ENCODE measurements around the gene FRYL.

DNA sequence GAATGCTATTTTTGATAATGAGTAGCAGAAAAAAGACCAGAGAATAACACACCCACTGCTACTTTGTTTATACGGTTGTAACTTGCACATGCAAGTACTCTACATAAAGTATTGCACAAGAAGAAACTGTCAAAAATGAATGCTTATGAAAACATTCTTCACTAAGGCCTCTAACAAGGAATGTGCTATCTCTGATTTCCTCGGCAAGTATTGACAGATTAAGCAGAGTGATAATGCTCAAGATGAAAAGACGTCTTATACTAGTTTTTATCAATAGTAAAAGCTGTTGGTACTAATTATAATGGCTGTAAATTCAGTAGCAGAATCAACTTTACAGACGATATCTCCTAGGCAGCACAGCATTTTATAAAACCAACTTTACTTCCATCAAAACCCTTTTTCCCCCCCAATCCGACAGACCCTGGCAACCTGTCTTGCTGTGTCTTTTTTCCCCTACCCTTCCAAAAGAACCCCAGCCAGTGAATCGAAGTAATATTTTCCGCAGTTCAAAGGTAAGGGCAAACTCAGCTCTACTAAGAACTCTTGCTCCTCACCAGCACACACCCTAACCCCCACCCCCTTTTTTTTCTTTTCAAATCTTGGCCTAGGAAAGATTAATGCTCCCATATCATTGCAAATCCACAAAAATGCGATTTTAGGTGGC is 1.5 kb downstream of the FRYL start:
- TF ChIP-seq, protein P1, sequence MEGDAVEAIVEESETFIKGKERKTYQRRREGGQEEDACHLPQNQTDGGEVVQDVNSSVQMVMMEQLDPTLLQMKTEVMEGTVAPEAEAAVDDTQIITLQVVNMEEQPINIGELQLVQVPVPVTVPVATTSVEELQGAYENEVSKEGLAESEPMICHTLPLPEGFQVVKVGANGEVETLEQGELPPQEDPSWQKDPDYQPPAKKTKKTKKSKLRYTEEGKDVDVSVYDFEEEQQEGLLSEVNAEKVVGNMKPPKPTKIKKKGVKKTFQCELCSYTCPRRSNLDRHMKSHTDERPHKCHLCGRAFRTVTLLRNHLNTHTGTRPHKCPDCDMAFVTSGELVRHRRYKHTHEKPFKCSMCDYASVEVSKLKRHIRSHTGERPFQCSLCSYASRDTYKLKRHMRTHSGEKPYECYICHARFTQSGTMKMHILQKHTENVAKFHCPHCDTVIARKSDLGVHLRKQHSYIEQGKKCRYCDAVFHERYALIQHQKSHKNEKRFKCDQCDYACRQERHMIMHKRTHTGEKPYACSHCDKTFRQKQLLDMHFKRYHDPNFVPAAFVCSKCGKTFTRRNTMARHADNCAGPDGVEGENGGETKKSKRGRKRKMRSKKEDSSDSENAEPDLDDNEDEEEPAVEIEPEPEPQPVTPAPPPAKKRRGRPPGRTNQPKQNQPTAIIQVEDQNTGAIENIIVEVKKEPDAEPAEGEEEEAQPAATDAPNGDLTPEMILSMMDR (IDR thresholded peaks at IDR 0.05), result no peak
- TF ChIP-seq POLR2A (IDR thresholded peaks at IDR 0.05) (no peak), POLR2AphosphoS5 (IDR thresholded peaks at IDR 0.05) (peak; percentile 13)
